GM18519 (cell line): ENCODE data around the gene DEAF1.
"Not testable (repeated sequence)": the region's sequence is repeated elsewhere in the genome, so short reads cannot be mapped to it uniquely, and the experiment has no call there.

Experiments
- ATAC-seq: cut with Tn5 transposase; IDR thresholded peaks from one replicate; pipeline ENCODE4 v1.9.1; 2021; ENCODE audit warnings: mild to moderate bottlenecking, moderate library complexity; ENCODE audit not compliant: unreplicated experiment, low FRiP score

Gene DEAF1

DNA sequence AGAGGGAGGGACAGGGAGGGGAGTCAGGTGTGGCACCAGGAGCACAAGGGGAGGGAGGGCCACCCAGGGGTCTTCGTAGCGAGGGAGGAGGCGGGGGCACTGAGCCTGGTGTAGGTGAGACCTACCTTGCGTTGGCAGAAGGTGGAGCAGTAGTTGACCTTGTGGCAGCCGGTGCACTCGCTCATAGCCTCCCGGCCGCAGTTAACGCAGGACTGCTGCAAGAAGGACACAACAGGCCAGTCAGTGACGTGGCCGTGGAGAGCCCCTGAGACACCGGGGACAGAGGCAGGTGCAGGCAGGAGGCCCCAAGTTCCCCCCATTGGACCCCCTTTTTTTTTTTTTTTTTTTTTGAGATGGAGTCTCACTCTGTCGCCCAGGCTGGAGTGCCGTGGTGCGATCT lies 41.2 kb downstream of the DEAF1 start:
- no peak for ATAC-seq

DNA sequence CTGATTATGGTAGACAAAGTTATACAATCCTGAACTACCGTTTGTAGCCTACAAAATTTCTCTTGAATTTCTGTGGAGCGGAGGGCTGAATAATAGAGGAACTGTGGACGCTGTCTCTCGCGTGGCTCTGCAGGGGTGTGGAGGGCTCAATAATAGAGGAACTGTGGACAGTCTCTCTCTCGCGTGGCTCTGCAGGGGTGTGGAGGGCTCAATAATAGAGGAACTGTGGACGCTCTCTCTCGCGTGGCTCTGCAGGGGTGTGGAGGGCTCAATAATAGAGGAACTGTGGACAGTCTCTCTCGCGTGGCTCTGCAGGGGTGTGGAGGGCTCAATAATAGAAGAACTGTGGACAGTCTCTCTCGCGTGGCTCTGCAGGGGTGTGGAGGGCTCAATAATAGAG lies 41.9 kb downstream of the DEAF1 start:
- ATAC-seq = not testable (repeated sequence)

DNA sequence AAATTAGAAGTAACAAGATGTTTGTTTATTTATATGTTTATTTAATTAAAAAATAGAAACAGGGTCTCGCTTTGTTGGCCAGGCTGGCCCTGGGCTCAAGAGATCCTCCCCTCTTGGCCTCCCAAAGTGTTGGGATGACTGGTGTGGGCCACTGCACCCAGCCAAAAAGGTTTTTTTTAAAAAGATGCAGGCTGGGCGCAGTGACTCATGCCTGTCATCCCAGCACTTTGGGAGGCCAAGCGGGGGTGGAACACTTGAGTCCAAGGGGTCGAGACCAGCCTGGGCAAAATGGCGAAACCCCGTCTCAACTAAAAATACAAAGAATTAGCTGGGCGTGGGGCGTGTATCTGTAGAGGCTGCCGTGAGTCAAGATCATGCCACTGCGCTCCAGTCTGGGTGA lies 44.5 kb downstream of the DEAF1 start:
- no peak for ATAC-seq

DNA sequence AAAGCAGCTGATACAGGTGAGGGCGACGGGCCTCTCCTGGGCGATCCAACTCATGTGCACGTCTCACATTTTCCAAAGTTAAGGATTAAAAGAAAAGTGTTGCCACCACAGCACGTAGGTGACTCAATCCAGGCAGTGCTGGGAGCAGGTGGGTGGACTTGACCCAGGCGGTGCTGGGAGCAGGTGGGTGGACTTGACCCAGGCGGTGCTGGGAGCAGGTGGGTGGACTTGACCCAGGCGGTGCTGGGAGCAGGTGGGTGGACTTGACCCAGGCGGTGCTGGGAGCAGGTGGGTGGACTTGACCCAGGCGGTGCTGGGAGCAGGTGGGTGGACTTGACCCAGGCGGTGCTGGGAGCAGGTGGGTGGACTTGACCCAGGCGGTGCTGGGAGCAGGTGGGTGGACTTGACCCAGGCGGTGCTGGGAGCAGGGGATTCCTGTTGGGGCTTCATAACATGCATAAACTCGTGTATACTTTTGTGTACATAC lies 47.3 kb downstream of the DEAF1 start:
- not testable (repeated sequence) for ATAC-seq

DNA sequence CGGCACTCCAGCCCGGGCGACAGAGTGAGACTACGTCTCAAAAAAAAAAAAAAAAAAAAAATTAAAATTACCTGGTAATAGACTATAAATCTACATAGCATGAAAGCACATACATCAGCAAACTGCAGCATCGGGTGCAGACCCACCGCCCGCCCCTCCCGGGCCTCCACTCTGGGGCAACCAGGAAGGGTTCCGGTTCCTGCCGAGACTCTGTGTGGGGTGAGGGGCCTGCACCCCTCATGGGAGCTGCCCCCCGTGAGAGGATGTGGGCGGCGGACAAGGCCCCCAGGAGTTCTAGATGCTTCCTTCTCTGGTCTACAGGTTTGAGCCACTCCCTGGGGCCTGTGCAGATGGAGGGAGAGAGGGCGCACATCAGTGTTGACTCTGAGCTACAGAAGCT lies 48.8 kb downstream of the DEAF1 start:
- ATAC-seq = no peak

DNA sequence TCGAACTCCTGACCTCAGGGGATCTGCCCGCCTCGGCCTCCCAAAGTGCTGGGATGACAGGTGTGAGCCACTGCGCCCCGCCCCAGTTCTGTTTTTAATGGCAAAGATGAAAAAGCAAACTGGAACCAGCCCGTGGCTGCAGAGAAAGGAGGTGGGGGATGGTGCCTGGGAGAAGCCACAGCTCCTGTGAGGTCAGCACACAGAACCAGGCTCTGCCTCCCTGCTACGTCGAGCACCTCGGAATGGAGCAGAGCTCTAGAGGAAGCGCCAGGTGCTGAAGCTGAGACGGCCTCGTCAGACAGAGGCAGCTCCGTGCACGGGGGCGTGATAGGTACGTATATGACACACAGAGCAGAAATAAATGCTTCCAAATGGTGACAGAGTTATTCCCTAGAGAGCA lies 49.5 kb downstream of the DEAF1 start:
- ATAC-seq = no peak

- no peak for ATAC-seq
Measured at GRCh38 chr11:643849-644738, 50.9 kb downstream of the DEAF1 start.

DNA sequence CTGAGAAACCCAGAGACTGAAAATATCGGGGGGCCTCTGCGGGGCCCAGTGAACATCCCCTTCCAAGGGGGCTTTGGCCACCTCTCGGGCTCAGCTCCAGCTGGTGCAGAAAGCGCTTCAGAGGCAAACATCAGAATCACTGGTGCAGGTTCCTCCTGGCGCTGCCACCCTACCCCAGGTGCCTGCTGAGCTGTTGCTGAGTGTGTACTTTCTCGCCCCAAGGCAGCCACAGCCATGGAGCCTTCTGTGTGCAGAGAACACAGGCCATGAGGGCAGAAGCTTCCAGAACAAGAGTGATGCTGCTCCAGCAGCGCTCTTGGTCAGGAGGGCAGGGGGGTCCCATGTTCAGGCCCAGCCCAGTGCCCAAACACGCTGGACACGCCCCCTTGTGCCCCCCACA lies 51.7 kb downstream of the DEAF1 start:
- no peak for ATAC-seq

DNA sequence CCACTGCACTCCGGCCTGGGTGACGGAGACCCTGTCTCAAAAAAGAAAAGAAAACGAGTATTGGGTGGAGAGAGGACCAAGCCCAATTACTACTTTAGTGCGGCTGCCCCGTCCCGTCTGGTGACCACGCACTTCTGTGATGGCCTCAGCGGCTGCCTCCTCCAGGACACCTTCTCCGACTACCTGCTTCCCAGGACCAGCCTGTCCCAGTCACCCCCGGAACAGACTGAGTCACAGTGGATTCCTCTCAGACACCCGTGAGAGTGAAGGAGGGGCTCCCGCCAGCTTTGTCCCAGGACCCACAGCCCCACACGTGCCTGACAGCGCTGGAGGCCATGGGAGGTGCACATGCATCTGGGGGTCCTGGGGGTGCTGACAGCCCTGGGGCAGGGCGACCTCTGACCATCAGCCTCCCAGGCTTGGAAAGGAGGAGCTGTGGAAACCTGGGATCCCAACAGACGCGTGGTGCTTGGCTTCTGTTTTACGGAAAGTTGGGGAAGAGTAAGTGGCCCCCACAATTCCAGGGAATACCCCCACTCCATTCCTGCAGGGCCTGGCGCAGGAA lies 53.1 kb downstream of the DEAF1 start:
- ATAC-seq = no peak

DNA sequence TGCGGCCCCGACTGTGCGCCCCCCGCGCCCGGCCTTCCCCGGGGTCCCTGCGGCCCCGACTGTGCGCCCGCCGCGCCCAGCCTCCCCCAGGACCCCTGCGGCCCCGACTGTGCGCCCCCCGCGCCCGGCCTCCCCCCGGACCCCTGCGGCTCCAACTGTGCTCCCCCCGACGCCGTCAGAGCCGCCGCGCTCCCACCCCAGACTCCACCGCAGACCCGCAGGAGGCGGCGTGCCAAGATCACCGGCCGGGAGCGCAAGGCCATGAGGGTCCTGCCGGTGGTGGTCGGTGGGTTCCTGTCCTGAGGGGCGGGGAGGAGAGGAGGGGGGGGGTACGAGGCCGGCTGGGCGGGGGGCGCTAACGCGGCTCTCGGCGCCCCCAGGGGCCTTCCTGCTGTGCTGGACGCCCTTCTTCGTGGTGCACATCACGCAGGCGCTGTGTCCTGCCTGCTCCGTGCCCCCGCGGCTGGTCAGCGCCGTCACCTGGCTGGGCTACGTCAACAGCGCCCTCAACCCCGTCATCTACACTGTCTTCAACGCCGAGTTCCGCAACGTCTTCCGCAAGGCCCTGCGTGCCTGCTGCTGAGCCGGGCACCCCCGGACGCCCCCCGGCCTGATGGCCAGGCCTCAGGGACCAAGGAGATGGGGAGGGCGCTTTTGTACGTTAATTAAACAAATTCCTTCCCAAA lies 54.9 kb downstream of the DEAF1 start:
- ATAC-seq = no peak

- no peak for ATAC-seq
Measured at GRCh38 chr11:639332-639955, 55.6 kb downstream of the DEAF1 start.

DNA sequence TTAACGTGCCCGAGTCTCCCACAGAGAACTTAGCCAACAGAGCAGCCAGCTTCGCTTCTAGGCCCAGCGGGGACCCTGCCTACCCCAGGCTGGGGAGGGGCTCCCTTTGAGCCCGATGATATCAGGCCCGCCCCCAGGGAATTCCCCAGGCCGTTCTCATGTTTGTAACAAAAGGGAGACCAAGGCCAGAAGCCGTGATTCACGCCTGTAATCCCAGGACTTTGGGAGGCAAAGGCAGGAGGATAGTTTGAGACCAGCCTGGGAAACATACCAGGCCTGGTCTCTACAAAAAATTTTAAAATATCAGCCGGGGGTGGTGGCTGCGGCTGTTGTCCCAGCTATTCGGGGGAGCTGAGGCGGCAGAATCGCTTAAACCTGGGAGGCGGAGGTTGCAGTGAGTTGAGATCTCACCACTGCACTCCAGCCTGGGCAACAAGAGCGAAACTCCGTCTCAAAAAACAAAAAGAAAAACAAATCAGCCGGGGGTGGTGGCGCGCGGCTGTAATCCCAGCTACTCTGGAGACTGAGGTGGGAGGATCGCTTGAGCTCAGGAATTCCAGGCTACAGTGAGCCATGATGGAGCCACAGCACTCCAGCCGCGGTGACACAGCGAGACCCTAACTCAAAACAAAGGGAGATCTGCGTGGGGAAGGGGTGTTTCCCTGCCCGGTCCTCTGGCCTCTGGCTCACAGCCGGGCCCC lies 56.2 kb downstream of the DEAF1 start:
- no peak for ATAC-seq

GRCh38 chr11:637593-638521 lies 57.2 kb downstream of the DEAF1 start:
- ATAC-seq = no peak

- no peak for ATAC-seq
Measured at GRCh38 chr11:637333-637592, 57.8 kb downstream of the DEAF1 start.

GRCh38 chr11:636511-637332 lies 58.3 kb downstream of the DEAF1 start, which contains the start of gene DRD4:
Gene DRD4, plus strand, starts transcription at chr11:637269. Its CDS starts 36 bp downstream, at chr11:637305.
- no peak for ATAC-seq

DNA sequence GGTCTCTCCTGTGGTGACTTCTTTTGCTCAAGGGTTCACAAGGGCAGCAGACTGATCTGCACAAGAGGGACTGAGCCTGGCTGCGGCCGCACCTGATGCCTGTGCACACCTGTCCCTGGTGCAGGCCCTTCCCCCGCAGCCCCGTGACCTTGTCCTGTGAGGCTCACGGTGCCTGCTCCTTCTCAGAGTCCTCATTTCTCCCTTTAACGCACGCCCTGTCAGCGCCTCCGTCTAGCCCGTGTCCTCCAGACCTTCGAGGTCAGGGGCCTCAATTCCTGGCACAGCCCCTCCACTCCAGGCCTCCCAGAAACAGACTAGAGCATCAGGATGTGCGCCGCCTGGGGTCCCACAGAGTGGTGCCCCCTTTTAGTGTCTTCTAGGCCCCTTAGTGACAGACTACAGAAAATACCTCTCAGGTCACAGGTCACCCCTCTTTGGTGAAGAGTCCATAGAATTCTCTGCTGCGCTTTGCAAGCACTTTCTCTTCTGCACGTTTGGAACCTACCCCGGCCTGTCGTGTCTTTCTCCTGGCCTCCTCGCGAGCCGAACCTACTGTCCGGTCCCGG lies 59.0 kb downstream of the DEAF1 start:
- ATAC-seq = no peak

DNA sequence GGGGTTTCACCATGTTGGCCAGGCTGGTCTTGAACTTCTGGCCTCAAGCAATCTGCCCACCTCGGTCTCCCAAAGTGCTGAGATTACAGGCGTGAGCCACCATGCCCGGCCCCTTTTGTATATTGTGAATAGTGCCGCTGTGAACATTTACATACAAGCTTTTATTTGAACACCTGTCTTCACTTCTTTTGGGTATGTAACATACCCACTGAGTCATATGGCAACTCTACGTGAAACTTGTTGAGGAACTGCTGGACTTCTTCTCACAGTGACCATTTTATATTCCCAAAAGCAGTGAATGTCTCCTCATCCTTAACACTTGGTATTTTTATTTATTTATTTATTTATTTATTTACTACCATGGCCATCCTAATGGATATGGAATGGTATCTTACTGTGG lies 64.2 kb downstream of the DEAF1 start:
- no peak for ATAC-seq

DNA sequence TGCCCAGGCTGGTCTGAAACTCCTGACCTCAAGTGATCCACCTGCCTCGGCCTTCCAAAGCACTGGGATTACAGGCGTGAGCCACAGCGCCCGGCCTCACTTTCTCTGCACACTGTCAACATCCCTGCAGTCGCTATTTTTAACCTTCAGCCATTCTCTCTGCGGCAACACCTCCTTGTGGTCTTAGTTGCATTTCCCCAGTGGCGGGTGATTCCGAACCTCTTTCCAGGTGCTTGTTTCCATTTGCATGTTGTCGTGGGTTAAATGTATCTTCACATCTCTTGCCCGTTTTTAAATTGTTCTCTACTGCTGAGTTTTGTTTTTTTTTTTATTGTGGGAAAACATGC lies 65.8 kb downstream of the DEAF1 start:
- ATAC-seq = no peak
